IPS DF 4.7 (cell line): ENCODE data around the gene ABHD4.
"Not testable (repeated sequence)": the region's sequence is repeated elsewhere in the genome, so short reads cannot be mapped to it uniquely, and the experiment has no call there.

ENCODE experiments used
- DNase-seq: peaks from one replicate; pipeline ENCODE4 v3.0.0-alpha.2; 2013; ENCODE audit warnings: low spot score; ENCODE audit errors: extremely low read depth

The ABHD4 gene

GRCh38 chr14:22561661-22562579 lies 36.2 kb upstream of the ABHD4 start:
- no peak for DNase-seq

GRCh38 chr14:22563987-22564386 lies 34.1 kb upstream of the ABHD4 start:
- DNase-seq: no peak

GRCh38 chr14:22564463-22564862 lies 33.6 kb upstream of the ABHD4 start:
- DNase-seq: no peak

- no peak for DNase-seq
These were observed 32.6 kb upstream of the ABHD4 start for GRCh38 chr14:22565391-22565945.

- DNase-seq: not testable (repeated sequence)
These were observed 31.8 kb upstream of the ABHD4 start for GRCh38 chr14:22566266-22566665.

- DNase-seq: no peak
These were observed 31.3 kb upstream of the ABHD4 start for GRCh38 chr14:22566845-22567244.

GRCh38 chr14:22567437-22567836 lies 30.7 kb upstream of the ABHD4 start:
- DNase-seq: no peak

- DNase-seq: no peak
These were observed 28.9 kb upstream of the ABHD4 start for GRCh38 chr14:22569106-22569736.

- no peak for DNase-seq
These were observed 28.4 kb upstream of the ABHD4 start for GRCh38 chr14:22569737-22570131.

GRCh38 chr14:22570132-22570949 lies 27.8 kb upstream of the ABHD4 start:
- peak; percentile 95 for DNase-seq

GRCh38 chr14:22572562-22573058 lies 25.5 kb upstream of the ABHD4 start:
- no peak for DNase-seq

GRCh38 chr14:22573804-22574203 lies 24.3 kb upstream of the ABHD4 start:
- DNase-seq: no peak

GRCh38 chr14:22577334-22577908 lies 20.7 kb upstream of the ABHD4 start:
- DNase-seq: no peak

- no peak for DNase-seq
These were observed 18.9 kb upstream of the ABHD4 start for GRCh38 chr14:22579236-22579635.

- DNase-seq: no peak
These were observed 18.2 kb upstream of the ABHD4 start for GRCh38 chr14:22579881-22580280.

- DNase-seq: no peak
These were observed 17.5 kb upstream of the ABHD4 start for GRCh38 chr14:22580625-22581024.

GRCh38 chr14:22583994-22584393 lies 14.1 kb upstream of the ABHD4 start:
- no peak for DNase-seq

GRCh38 chr14:22587247-22587646 lies 10.9 kb upstream of the ABHD4 start:
- no peak for DNase-seq

GRCh38 chr14:22587677-22588422 lies 10.2 kb upstream of the ABHD4 start:
- DNase-seq: not testable (repeated sequence)

GRCh38 chr14:22588526-22589095 lies 9.5 kb upstream of the ABHD4 start:
- DNase-seq: no peak
